Measurements from ENCODE around the gene ZCCHC8.

The ZCCHC8 gene

DNA sequence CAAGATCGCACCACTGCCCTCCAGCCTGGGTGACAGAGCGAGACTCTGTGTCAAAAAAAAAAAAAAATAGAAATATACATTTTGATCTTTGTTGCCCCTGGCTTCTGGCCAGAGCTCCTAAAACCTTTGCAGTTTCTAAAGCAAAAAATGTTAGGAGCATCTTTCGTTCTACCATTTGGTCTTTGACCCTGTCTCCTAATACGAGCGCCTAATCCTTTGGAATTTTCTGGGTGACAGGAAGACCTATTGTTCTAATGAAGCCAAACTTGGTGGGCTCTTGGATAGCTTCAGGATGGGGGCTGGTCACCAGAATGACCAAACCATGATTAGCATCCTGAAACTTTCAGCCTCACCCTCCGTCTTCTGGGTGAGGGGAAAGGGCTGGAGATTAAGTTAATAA, 46.0 kb downstream of the ZCCHC8 start:
- Histone ChIP-seq H3K4me1 (ENCODE audit: control insufficient read depth in 2 of 2, insufficient read depth in 1 of 2, low read depth in 1 of 2, low read length in 2 of 2) (peaks cover 4 to 6% of the 10 kb centered on the region in 2 donors), H3K4me2 (ENCODE audit: insufficient read depth, low read length, poor library complexity, severe bottlenecking) (no peak overlapping the region), H2AK5ac (ENCODE audit: low read depth, low read length) (no peak overlapping the region), H3K27me3 (ENCODE audit: control insufficient read depth in 3 of 3, insufficient read depth in 3 of 3, low read depth in 1 of 3, low read length in 3 of 3) (no peaks in the 10 kb centered on the region), H4K91ac (ENCODE audit: low read depth, low read length, poor library complexity) (no peak overlapping the region), H3K9ac (ENCODE audit: low read depth, low read length, poor library complexity) (no peak overlapping the region), H3K36me3 (replicated peaks in 1 of 2; ENCODE audit: control insufficient read depth in 2 of 2, insufficient read depth in 2 of 2, low read length in 2 of 2) (no peaks in the 10 kb centered on the region), H3K18ac (ENCODE audit: low read length) (no peak overlapping the region), H2BK5ac (ENCODE audit: low read length) (no peak overlapping the region), H4K8ac (ENCODE audit: low read depth, low read length) (no peak overlapping the region), H3K23ac (ENCODE audit: low read depth, low read length, poor library complexity) (no peak overlapping the region), H3K4me3 (ENCODE audit: low read length in 2 of 2) (no peak overlapping the region), H3K14ac (ENCODE audit: low read length) (no peak overlapping the region), H3K4ac (ENCODE audit: low read length) (no peak overlapping the region), H2BK12ac (ENCODE audit: low read length) (no peak overlapping the region), H3K9me3 (replicated peaks in 1 of 2; ENCODE audit: control insufficient read depth in 2 of 2, insufficient read depth in 1 of 2, low read depth in 1 of 2, low read length in 2 of 2) (no peaks in the 10 kb centered on the region), H2BK120ac (ENCODE audit: low read depth, low read length) (no peak overlapping the region), H2BK15ac (ENCODE audit: low read length) (no peak overlapping the region), H3K27ac (replicated peaks; ENCODE audit: low read length) (peak overlapping the region; percentile 70), H3K79me1 (ENCODE audit: low read depth, low read length) (peaks cover 1% of the 10 kb centered on the region), H2AFZ (ENCODE audit: low read length) (peak overlapping the region; percentile 4)
- WGBS, 2 donors (ENCODE audit: extremely low coverage in 2 of 2, insufficient read length in 2 of 2, insufficient replicate concordance in 1 of 2), result no CpG with 5 or more reads among the region's 6 CpGs
- DNase-seq (ENCODE audit: low spot score), result peak; percentile 9

DNA sequence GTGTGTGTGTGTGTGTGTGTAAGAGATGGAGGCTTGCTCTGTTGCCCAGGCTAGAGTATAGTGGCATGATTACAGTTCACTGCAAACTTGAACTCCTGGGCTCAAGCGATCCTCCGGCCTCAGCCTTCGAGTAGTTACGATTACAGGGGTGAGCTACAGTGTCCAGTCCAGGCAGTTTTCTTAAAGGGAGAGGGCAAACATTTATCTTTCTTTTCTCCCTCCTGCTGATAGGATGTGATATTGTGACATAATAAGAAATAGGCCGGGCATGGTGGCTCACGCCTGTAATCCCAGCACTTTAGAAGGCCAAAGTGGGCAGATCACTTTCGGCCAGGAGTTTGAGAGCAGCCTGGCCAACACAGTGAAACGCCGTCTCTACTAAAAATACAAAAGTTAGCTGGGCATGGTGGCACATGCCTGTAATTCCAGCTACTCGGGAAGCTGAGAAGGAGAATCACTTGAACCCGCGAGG, 46.4 kb downstream of the ZCCHC8 start:
- H3K4me2 ChIP-seq (ENCODE audit: insufficient read depth, low read length, poor library complexity, severe bottlenecking), result no peak overlapping the region
- H3K9me3 ChIP-seq (replicated peaks in 1 of 2; ENCODE audit: control insufficient read depth in 2 of 2, insufficient read depth in 1 of 2, low read depth in 1 of 2, low read length in 2 of 2), result no peaks in the 10 kb centered on the region
- no peak overlapping the region for H3K9ac ChIP-seq (ENCODE audit: low read depth, low read length, poor library complexity)
- H3K18ac ChIP-seq (ENCODE audit: low read length), result no peak overlapping the region
- no peak overlapping the region for H4K91ac ChIP-seq (ENCODE audit: low read depth, low read length, poor library complexity)
- H2BK120ac ChIP-seq (ENCODE audit: low read depth, low read length), result no peak overlapping the region
- H3K36me3 ChIP-seq (replicated peaks in 1 of 2; ENCODE audit: control insufficient read depth in 2 of 2, insufficient read depth in 2 of 2, low read length in 2 of 2), result no peaks in the 10 kb centered on the region
- no peak overlapping the region for H3K27ac ChIP-seq (replicated peaks; ENCODE audit: low read length)
- H3K4me3 ChIP-seq (ENCODE audit: low read length in 2 of 2), result no peak overlapping the region
- no peak overlapping the region for H2BK5ac ChIP-seq (ENCODE audit: low read length)
- H3K4ac ChIP-seq (ENCODE audit: low read length), result no peak overlapping the region
- no peak for DNase-seq (ENCODE audit: low spot score)
- peaks cover 4 to 6% of the 10 kb centered on the region in 2 donors for H3K4me1 ChIP-seq (ENCODE audit: control insufficient read depth in 2 of 2, insufficient read depth in 1 of 2, low read depth in 1 of 2, low read length in 2 of 2)
- no peaks in the 10 kb centered on the region for H3K27me3 ChIP-seq (ENCODE audit: control insufficient read depth in 3 of 3, insufficient read depth in 3 of 3, low read depth in 1 of 3, low read length in 3 of 3)
- H3K23ac ChIP-seq (ENCODE audit: low read depth, low read length, poor library complexity), result no peak overlapping the region
- H3K14ac ChIP-seq (ENCODE audit: low read length), result no peak overlapping the region
- WGBS, 2 donors (ENCODE audit: extremely low coverage in 2 of 2, insufficient read length in 2 of 2, insufficient replicate concordance in 1 of 2), result no CpG with 5 or more reads among the region's 12 CpGs
- H2AK5ac ChIP-seq (ENCODE audit: low read depth, low read length), result no peak overlapping the region
- H2AFZ ChIP-seq (ENCODE audit: low read length), result peak overlapping the region; percentile 67
- H3K79me1 ChIP-seq (ENCODE audit: low read depth, low read length), result peaks cover 1% of the 10 kb centered on the region
- H2BK12ac ChIP-seq (ENCODE audit: low read length), result peak overlapping the region; percentile 69
- H2BK15ac ChIP-seq (ENCODE audit: low read length), result no peak overlapping the region
- no peak overlapping the region for H4K8ac ChIP-seq (ENCODE audit: low read depth, low read length)

DNA sequence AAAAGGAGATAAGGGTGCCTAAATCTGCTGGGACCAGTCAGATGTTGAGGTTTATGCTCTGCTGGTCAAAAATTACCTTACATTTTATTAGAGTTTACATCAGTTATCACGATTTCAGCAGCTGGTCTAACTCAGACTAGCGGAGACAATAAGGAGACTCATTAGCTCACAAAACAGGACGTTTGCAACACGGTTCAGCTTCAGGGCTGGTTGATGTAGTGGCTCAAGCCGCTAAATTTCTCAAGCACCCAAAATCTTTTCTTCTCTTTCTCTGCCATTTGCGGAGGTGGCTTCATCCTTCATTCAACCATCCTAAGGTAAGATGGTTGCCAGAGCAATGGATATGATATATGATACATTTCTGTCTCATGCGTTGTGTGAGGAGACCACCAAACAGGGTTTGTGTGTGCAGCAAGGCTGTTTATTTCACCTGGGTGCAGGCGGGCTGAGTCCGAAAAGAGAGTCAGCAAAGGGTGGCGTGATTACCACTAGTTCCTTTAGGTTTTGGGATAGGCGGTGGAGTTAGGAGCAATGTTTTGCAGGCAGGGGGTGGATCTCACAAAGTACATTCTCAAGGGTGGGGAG, 47.9 kb downstream of the ZCCHC8 start:
- H3K4me1 ChIP-seq (ENCODE audit: control insufficient read depth in 2 of 2, insufficient read depth in 1 of 2, low read depth in 1 of 2, low read length in 2 of 2), result peaks cover 4 to 6% of the 10 kb centered on the region in 2 donors
- no peaks in the 10 kb centered on the region for H3K9me3 ChIP-seq (replicated peaks in 1 of 2; ENCODE audit: control insufficient read depth in 2 of 2, insufficient read depth in 1 of 2, low read depth in 1 of 2, low read length in 2 of 2)
- no peak overlapping the region for H2BK120ac ChIP-seq (ENCODE audit: low read depth, low read length)
- no peak overlapping the region for H2BK12ac ChIP-seq (ENCODE audit: low read length)
- no CpG with 5 or more reads among the region's 11 CpGs for WGBS, 2 donors (ENCODE audit: extremely low coverage in 2 of 2, insufficient read length in 2 of 2, insufficient replicate concordance in 1 of 2)
- no peaks in the 10 kb centered on the region for H3K36me3 ChIP-seq (replicated peaks in 1 of 2; ENCODE audit: control insufficient read depth in 2 of 2, insufficient read depth in 2 of 2, low read length in 2 of 2)
- no peak overlapping the region for H4K8ac ChIP-seq (ENCODE audit: low read depth, low read length)
- no peak overlapping the region for H2BK5ac ChIP-seq (ENCODE audit: low read length)
- no peaks in the 10 kb centered on the region for H3K27me3 ChIP-seq (ENCODE audit: control insufficient read depth in 3 of 3, insufficient read depth in 3 of 3, low read depth in 1 of 3, low read length in 3 of 3)
- no peak overlapping the region for H2BK15ac ChIP-seq (ENCODE audit: low read length)
- no peak for DNase-seq (ENCODE audit: low spot score)
- H3K14ac ChIP-seq (ENCODE audit: low read length), result no peak overlapping the region
- H2AFZ ChIP-seq (ENCODE audit: low read length), result peak overlapping the region; percentile 64
- H2AK5ac ChIP-seq (ENCODE audit: low read depth, low read length), result no peak overlapping the region
- no peak overlapping the region for H3K4ac ChIP-seq (ENCODE audit: low read length)
- no peak overlapping the region for H3K9ac ChIP-seq (ENCODE audit: low read depth, low read length, poor library complexity)
- H3K4me2 ChIP-seq (ENCODE audit: insufficient read depth, low read length, poor library complexity, severe bottlenecking), result no peak overlapping the region
- H3K18ac ChIP-seq (ENCODE audit: low read length), result no peak overlapping the region
- H4K91ac ChIP-seq (ENCODE audit: low read depth, low read length, poor library complexity), result no peak overlapping the region
- H3K4me3 ChIP-seq (ENCODE audit: low read length in 2 of 2), result no peak overlapping the region
- peaks cover 1% of the 10 kb centered on the region for H3K79me1 ChIP-seq (ENCODE audit: low read depth, low read length)
- no peak overlapping the region for H3K27ac ChIP-seq (replicated peaks; ENCODE audit: low read length)
- H3K23ac ChIP-seq (ENCODE audit: low read depth, low read length, poor library complexity), result no peak overlapping the region

- H3K4me2 ChIP-seq (ENCODE audit: insufficient read depth, low read length, poor library complexity, severe bottlenecking), result no peak overlapping the region
- DNase-seq (ENCODE audit: low spot score), result no peak
- WGBS, 2 donors (ENCODE audit: extremely low coverage in 2 of 2, insufficient read length in 2 of 2, insufficient replicate concordance in 1 of 2), result no CpG with 5 or more reads among the region's 2 CpGs
These were observed 51.4 kb downstream of the ZCCHC8 start for GRCh38 chr12:122449317-122449716.

More at GRCh38 chr12:122449317-122449716, 51.4 kb downstream of the ZCCHC8 start:
- H4K8ac ChIP-seq (ENCODE audit: low read depth, low read length), result no peak overlapping the region
- no peak overlapping the region for H3K4ac ChIP-seq (ENCODE audit: low read length)
- H3K4me3 ChIP-seq (ENCODE audit: low read length in 2 of 2), result no peak overlapping the region
- H2BK15ac ChIP-seq (ENCODE audit: low read length), result no peak overlapping the region
- no peak overlapping the region for H3K23ac ChIP-seq (ENCODE audit: low read depth, low read length, poor library complexity)
- H3K27ac ChIP-seq (replicated peaks; ENCODE audit: low read length), result no peak overlapping the region
- H3K27me3 ChIP-seq (ENCODE audit: control insufficient read depth in 3 of 3, insufficient read depth in 3 of 3, low read depth in 1 of 3, low read length in 3 of 3), result no peaks in the 10 kb centered on the region
- no peak overlapping the region for H4K91ac ChIP-seq (ENCODE audit: low read depth, low read length, poor library complexity)
- no peak overlapping the region for H2BK5ac ChIP-seq (ENCODE audit: low read length)
- no peak overlapping the region for H3K18ac ChIP-seq (ENCODE audit: low read length)
- no peak overlapping the region for H2AK5ac ChIP-seq (ENCODE audit: low read depth, low read length)
- H3K9ac ChIP-seq (ENCODE audit: low read depth, low read length, poor library complexity), result no peak overlapping the region
- H3K14ac ChIP-seq (ENCODE audit: low read length), result no peak overlapping the region
- H2AFZ ChIP-seq (ENCODE audit: low read length), result no peak overlapping the region
- peaks cover 0 to 6% of the 10 kb centered on the region in 2 donors for H3K4me1 ChIP-seq (ENCODE audit: control insufficient read depth in 2 of 2, insufficient read depth in 1 of 2, low read depth in 1 of 2, low read length in 2 of 2)
- H3K36me3 ChIP-seq (replicated peaks in 1 of 2; ENCODE audit: control insufficient read depth in 2 of 2, insufficient read depth in 2 of 2, low read length in 2 of 2), result no peaks in the 10 kb centered on the region
- H2BK12ac ChIP-seq (ENCODE audit: low read length), result no peak overlapping the region
- no peaks in the 10 kb centered on the region for H3K9me3 ChIP-seq (replicated peaks in 1 of 2; ENCODE audit: control insufficient read depth in 2 of 2, insufficient read depth in 1 of 2, low read depth in 1 of 2, low read length in 2 of 2)
- peaks cover 1% of the 10 kb centered on the region for H3K79me1 ChIP-seq (ENCODE audit: low read depth, low read length)
- H2BK120ac ChIP-seq (ENCODE audit: low read depth, low read length), result no peak overlapping the region
